ENCODE measurements around the gene AMFR. TPM values are rescaled to one million over a fixed set of nuclear protein-coding genes. Genes with fewer than 3 reads are reported as not detected.

The AMFR gene
- total RNA-seq, 1 experiment from 2014 or later = 25.6 TPM

GRCh38 chr16:56318827-56319140, 106.6 kb downstream of the AMFR start:
- Histone ChIP-seq H3K4me2 (ENCODE audit: insufficient read depth, insufficient read length, low read length) (no peak overlapping the region), H3K14ac (ENCODE audit: insufficient read depth, low read length) (no peak overlapping the region), H2BK5ac (ENCODE audit: insufficient read length, low read length) (no peak overlapping the region), H3T11ph (ENCODE audit: low read length) (no peak overlapping the region), H2AK5ac (ENCODE audit: insufficient read length, low read length) (no peak overlapping the region), H4K91ac (ENCODE audit: insufficient read length, low read depth, low read length) (no peak overlapping the region), H2BK120ac (ENCODE audit: low read depth, low read length, poor library complexity, severe bottlenecking) (no peak overlapping the region), H3K79me2 (ENCODE audit: insufficient read depth, low read length) (no peaks in the 10 kb centered on the region), H3K9me3 (ENCODE audit: control insufficient read depth, low read depth, low read length) (no peaks in the 10 kb centered on the region), H3K56ac (ENCODE audit: insufficient read length, low read depth, low read length) (no peak overlapping the region), H3K18ac (ENCODE audit: insufficient read length, low read depth, low read length) (no peak overlapping the region), H2BK15ac (ENCODE audit: low read depth, low read length) (no peak overlapping the region), H2AFZ (ENCODE audit: low read length) (no peak overlapping the region), H4K20me1 (ENCODE audit: control insufficient read depth, insufficient read depth, insufficient read length) (no peaks in the 10 kb centered on the region), H3K9ac (ENCODE audit: extremely low read depth, insufficient read length, low read length) (no peak overlapping the region), H3K23me2 (ENCODE audit: insufficient read length, low read depth, low read length, poor library complexity, severe bottlenecking) (no peaks in the 10 kb centered on the region), H2BK12ac (ENCODE audit: insufficient read length, low read depth, low read length) (no peak overlapping the region), H2BK20ac (ENCODE audit: low read depth, low read length, poor library complexity, severe bottlenecking) (no peak overlapping the region), H3K4me1 (ENCODE audit: insufficient read depth, low read length) (no peaks in the 10 kb centered on the region), H3K27me3 (ENCODE audit: insufficient read depth, low read length) (no peaks in the 10 kb centered on the region; the same call in 1 of the 2 replicates), H3K23ac (ENCODE audit: insufficient read length, low read depth, low read length) (no peak overlapping the region), H3K79me1 (ENCODE audit: insufficient read depth, low read depth, low read length, poor library complexity, severe bottlenecking) (no peaks in the 10 kb centered on the region), H3K27ac (ENCODE audit: insufficient read length, low read depth, low read length) (no peak overlapping the region), H4K8ac (replicated peaks; ENCODE audit: insufficient read length, low read depth, low read length) (no peak overlapping the region), H4K5ac (ENCODE audit: insufficient read length, low read depth, low read length) (no peak overlapping the region), H3K4ac (ENCODE audit: low read depth, low read length) (no peak overlapping the region)
- Mint-ChIP-seq H3K4me1 (peaks cover 6 to 8% of the 10 kb centered on the region in 2 experiments), H3K36me3 (ENCODE audit: insufficient read depth in 1 of 3, low read depth in 3 of 3) (no peaks in the 10 kb centered on the region), H3K27ac (no peak overlapping the region), H3K9me3 (no peaks in the 10 kb centered on the region), H3K4me3 (no peak overlapping the region), H3K27me3 (ENCODE audit: low read depth) (peaks cover 8% of the 10 kb centered on the region)
- TF ChIP-seq, protein P1, sequence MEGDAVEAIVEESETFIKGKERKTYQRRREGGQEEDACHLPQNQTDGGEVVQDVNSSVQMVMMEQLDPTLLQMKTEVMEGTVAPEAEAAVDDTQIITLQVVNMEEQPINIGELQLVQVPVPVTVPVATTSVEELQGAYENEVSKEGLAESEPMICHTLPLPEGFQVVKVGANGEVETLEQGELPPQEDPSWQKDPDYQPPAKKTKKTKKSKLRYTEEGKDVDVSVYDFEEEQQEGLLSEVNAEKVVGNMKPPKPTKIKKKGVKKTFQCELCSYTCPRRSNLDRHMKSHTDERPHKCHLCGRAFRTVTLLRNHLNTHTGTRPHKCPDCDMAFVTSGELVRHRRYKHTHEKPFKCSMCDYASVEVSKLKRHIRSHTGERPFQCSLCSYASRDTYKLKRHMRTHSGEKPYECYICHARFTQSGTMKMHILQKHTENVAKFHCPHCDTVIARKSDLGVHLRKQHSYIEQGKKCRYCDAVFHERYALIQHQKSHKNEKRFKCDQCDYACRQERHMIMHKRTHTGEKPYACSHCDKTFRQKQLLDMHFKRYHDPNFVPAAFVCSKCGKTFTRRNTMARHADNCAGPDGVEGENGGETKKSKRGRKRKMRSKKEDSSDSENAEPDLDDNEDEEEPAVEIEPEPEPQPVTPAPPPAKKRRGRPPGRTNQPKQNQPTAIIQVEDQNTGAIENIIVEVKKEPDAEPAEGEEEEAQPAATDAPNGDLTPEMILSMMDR (conservative IDR thresholded peaks at IDR 0.05) = no peak
- no CpG with 5 or more reads among the region's 1 CpG for WGBS (ENCODE audit: extremely low coverage, insufficient read length, low lambda C conversion rate)
- DNase-seq = no peak
